ENCODE results near the gene DLGAP3.

DLGAP3 gene

DNA sequence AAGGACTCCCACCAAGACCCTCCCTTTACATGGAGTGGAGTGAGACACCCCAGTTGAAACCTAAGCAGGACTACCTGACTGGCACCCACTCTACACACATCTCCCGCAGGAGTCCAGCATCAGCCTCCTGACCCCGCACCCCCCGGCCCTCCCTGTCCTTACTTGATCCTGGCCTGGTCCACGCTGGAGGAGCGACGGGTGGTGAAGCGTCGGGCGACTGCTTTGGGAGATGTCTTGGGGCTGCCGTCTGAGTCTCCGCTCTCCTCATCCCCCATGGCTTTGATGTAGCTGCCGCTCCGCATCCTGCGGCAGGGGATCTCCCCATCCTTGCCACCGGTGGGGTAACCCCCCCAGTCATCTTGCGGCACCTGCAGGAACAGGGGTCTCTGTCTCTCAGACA, 29.5 kb downstream of the DLGAP3 start:
- TF ChIP-seq POLR2AphosphoS5 (IDR thresholded peaks at IDR 0.05; ENCODE audit: low read depth, low read length) (no peak), TAF1 (IDR thresholded peaks at IDR 0.05; ENCODE audit: borderline replicate concordance, insufficient read depth, low read length) (no peak), FOXP2 (optimal IDR thresholded peaks at IDR 0.05; ENCODE audit: borderline replicate concordance, extremely low read depth, extremely low read length, insufficient read depth) (no peak)
- TF ChIP-seq, protein P1, sequence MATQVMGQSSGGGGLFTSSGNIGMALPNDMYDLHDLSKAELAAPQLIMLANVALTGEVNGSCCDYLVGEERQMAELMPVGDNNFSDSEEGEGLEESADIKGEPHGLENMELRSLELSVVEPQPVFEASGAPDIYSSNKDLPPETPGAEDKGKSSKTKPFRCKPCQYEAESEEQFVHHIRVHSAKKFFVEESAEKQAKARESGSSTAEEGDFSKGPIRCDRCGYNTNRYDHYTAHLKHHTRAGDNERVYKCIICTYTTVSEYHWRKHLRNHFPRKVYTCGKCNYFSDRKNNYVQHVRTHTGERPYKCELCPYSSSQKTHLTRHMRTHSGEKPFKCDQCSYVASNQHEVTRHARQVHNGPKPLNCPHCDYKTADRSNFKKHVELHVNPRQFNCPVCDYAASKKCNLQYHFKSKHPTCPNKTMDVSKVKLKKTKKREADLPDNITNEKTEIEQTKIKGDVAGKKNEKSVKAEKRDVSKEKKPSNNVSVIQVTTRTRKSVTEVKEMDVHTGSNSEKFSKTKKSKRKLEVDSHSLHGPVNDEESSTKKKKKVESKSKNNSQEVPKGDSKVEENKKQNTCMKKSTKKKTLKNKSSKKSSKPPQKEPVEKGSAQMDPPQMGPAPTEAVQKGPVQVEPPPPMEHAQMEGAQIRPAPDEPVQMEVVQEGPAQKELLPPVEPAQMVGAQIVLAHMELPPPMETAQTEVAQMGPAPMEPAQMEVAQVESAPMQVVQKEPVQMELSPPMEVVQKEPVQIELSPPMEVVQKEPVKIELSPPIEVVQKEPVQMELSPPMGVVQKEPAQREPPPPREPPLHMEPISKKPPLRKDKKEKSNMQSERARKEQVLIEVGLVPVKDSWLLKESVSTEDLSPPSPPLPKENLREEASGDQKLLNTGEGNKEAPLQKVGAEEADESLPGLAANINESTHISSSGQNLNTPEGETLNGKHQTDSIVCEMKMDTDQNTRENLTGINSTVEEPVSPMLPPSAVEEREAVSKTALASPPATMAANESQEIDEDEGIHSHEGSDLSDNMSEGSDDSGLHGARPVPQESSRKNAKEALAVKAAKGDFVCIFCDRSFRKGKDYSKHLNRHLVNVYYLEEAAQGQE (IDR thresholded peaks at IDR 0.05; ENCODE audit: insufficient read depth in 1 of 2, low read depth in 2 of 2, low read length in 2 of 2): no peak

DNA sequence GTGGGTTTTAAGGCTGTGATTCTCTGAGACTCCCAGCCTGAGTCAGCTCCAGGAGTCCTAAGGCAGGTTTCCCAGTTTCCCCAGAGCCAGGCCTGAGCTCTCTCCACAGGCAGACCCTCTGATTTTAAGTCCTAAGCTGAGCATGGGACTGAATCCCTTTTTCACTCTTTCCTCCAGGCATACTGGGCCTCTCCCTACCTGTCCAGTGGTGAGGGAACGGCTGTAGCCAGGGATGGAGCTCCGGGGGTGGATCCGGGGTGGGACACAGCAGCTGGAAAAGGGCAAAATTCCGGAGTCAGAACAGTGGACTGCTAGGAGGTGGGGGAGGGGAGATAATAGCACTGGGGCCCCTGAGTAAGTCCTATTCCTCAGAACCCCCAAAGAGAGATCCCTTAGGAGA, 30.0 kb downstream of the DLGAP3 start:
- no peak for TF ChIP-seq POLR2AphosphoS5 (IDR thresholded peaks at IDR 0.05; ENCODE audit: low read depth, low read length)
- TF ChIP-seq SIN3A (IDR thresholded peaks at IDR 0.05; ENCODE audit: borderline replicate concordance, insufficient read depth, low read length): no peak
- no peak for TF ChIP-seq FOXP2 (optimal IDR thresholded peaks at IDR 0.05; ENCODE audit: borderline replicate concordance, extremely low read depth, extremely low read length, insufficient read depth)
- no peak for TF ChIP-seq TAF1 (IDR thresholded peaks at IDR 0.05; ENCODE audit: borderline replicate concordance, insufficient read depth, low read length)
- TF ChIP-seq, protein P1 (IDR thresholded peaks at IDR 0.05; ENCODE audit: insufficient read depth in 1 of 2, low read depth in 2 of 2, low read length in 2 of 2): no peak

DNA sequence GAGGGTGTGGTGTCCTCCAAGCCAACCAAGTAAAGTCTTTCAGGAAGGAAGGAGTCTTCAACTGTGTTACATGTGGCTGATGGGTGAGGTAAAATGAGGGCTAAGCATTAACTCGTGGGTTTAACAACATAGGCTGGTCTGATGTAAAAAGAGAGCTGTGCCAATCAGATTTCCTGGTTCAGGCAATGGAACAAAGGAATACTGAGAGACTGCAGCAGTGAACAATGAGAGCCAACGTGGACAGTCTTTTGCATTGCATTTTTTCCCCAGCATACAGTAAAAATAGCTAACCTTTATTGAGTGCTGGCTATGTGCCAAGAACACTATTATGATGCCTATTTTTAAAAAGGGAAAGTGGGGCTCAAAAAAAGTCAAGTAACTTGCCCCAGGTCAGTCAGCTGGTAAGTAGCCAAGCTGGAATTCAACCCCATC, 31.1 kb downstream of the DLGAP3 start:
- TF ChIP-seq POLR2AphosphoS5 (IDR thresholded peaks at IDR 0.05; ENCODE audit: low read depth, low read length) (no peak), TAF1 (IDR thresholded peaks at IDR 0.05; ENCODE audit: borderline replicate concordance, insufficient read depth, low read length) (no peak), FOXP2 (optimal IDR thresholded peaks at IDR 0.05; ENCODE audit: borderline replicate concordance, extremely low read depth, extremely low read length, insufficient read depth) (no peak), SIN3A (IDR thresholded peaks at IDR 0.05; ENCODE audit: borderline replicate concordance, insufficient read depth, low read length) (no peak)
- TF ChIP-seq, protein P1 (IDR thresholded peaks at IDR 0.05; ENCODE audit: insufficient read depth in 1 of 2, low read depth in 2 of 2, low read length in 2 of 2): no peak

DNA sequence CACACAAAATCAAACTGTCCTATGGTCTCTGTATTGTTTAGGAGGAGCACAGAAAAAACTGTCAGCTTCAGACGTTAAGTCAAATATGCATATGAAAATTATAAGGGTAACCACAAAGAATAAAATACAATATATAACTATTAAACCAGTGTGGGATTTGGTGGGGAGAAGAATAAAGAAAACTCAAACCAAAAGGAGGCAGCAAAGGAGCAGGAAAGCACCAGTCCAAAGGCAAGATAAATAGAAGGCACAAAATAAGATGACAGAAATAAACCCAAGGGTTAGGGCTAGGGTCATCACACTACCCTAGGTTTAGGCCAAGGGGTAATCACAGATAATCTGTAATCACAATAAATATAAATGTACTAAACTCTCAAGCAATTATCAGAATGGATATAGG, 32.8 kb downstream of the DLGAP3 start:
- no peak for TF ChIP-seq POLR2AphosphoS5 (IDR thresholded peaks at IDR 0.05; ENCODE audit: low read depth, low read length)
- TF ChIP-seq FOXP2 (optimal IDR thresholded peaks at IDR 0.05; ENCODE audit: borderline replicate concordance, extremely low read depth, extremely low read length, insufficient read depth): no peak
- no peak for TF ChIP-seq SIN3A (IDR thresholded peaks at IDR 0.05; ENCODE audit: borderline replicate concordance, insufficient read depth, low read length)
- TF ChIP-seq, protein P1 (IDR thresholded peaks at IDR 0.05; ENCODE audit: insufficient read depth in 1 of 2, low read depth in 2 of 2, low read length in 2 of 2): no peak
- no peak for TF ChIP-seq TAF1 (IDR thresholded peaks at IDR 0.05; ENCODE audit: borderline replicate concordance, insufficient read depth, low read length)

DNA sequence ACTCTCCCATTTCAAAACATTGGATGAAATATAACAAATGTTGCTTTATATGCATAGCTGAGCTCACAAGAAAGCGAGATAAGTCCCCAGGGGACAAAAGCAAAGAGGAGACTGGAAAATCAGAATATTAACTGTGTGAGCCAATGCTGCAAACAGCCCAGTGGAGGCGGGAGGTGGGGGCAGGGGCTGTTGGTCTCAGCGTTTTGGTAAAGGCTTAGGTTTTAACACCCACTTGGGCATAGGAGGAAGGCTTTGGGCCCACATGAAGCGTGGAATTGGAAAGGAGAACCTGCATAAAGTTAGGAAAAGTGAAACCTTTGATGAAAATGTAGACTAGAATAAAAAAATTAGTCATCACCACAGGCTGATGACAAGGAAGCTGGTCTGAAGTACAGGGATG, 39.7 kb downstream of the DLGAP3 start:
- TF ChIP-seq FOXP2 (optimal IDR thresholded peaks at IDR 0.05; ENCODE audit: borderline replicate concordance, extremely low read depth, extremely low read length, insufficient read depth) (no peak), SIN3A (IDR thresholded peaks at IDR 0.05; ENCODE audit: borderline replicate concordance, insufficient read depth, low read length) (no peak)
- TF ChIP-seq, protein P1 (IDR thresholded peaks at IDR 0.05; ENCODE audit: insufficient read depth in 1 of 2, low read depth in 2 of 2, low read length in 2 of 2): no peak
